Smooth muscle cell (in vitro differentiated cells): Measurements from ENCODE around the gene MATN1. TPM values are rescaled to one million over a fixed set of nuclear protein-coding genes. Genes with fewer than 3 reads are reported as not detected.
"Not testable (repeated sequence)": the region's sequence is repeated elsewhere in the genome, so short reads cannot be mapped to it uniquely, and the experiment has no call there.

Experiments used
- DNase-seq: peaks from one replicate; lab custom pipeline; 2025; ENCODE audit not compliant: unreplicated experiment; lab: John Stamatoyannopoulos, UW
- H2AFZ ChIP-seq: fragments of 200-600 bp; sonication (generic); 2 replicates; pipeline ENCODE4 v1.6.0; 2016; ENCODE audit warnings: antibody characterized with exemption, low read depth, mild to moderate bottlenecking
- H3F3A ChIP-seq: fragments of 200-600 bp; sonication (generic); 2 replicates; pipeline ENCODE4 v1.6.0; 2017; ENCODE audit warnings: antibody characterized with exemption, low read depth
- H3K27ac ChIP-seq: fragments of 200-600 bp; sonication (generic); 2 replicates; pipeline ENCODE4 v1.5.1; 2016; ENCODE audit warnings: low read depth, mild to moderate bottlenecking
- H3K27me3 ChIP-seq: fragments of 200-600 bp; sonication (generic); 2 replicates; pipeline ENCODE4 v1.6.1; 2016; ENCODE audit warnings: low read depth, mild to moderate bottlenecking
- H3K36me3 ChIP-seq: fragments of 200-600 bp; sonication (generic); 2 replicates; pipeline ENCODE4 v1.5.1; 2016; ENCODE audit warnings: low read depth
- H3K4me1 ChIP-seq: fragments of 200-600 bp; sonication (generic); 2 replicates; pipeline ENCODE4 v1.5.1; 2016; ENCODE audit warnings: low read depth
- H3K4me2 ChIP-seq: fragments of 200-600 bp; sonication (generic); 2 replicates; pipeline ENCODE4 v1.6.0; 2016; ENCODE audit warnings: mild to moderate bottlenecking
- H3K4me3 ChIP-seq: fragments of 200-600 bp; sonication (generic); 2 replicates; pipeline ENCODE4 v1.5.1; 2016; ENCODE audit warnings: mild to moderate bottlenecking
- H3K79me2 ChIP-seq: fragments of 200-600 bp; sonication (generic); 2 replicates; pipeline ENCODE4 v1.6.0; 2016; ENCODE audit warnings: low read depth, mild to moderate bottlenecking
- H3K9ac ChIP-seq: fragments of 200-600 bp; sonication (generic); 2 replicates; pipeline ENCODE4 v1.6.0; 2016; ENCODE audit warnings: low read depth
- H3K9me3 ChIP-seq: fragments of 200-600 bp; sonication (generic); replicated peaks from 2 replicates; pipeline ENCODE4 v1.5.1; 2016; ENCODE audit warnings: low read depth
- H4K20me1 ChIP-seq: fragments of 200-600 bp; sonication (generic); 2 replicates; pipeline ENCODE4 v1.6.0; 2016; ENCODE audit warnings: low read depth
- WGBS: methylation state at CpG from one replicate; pipeline ENCODE4 v1.1.7; 2016; ENCODE audit warnings: low lambda C conversion rate; 5-methylcytosine and 5-hydroxymethylcytosine counted together
- polyA plus RNA-seq: library from polyadenylated mRNA; unstranded; fragments of >200 nt; fragmentation: Nextera tagmentation; extraction: Ambion mirVana; gene quantifications from 2 replicates; pipeline ENCODE4 v1.2.1, GENCODE V29; 2016
- total RNA-seq: library from RNA; depleted of rRNA; stranded (reverse); fragments of >200 nt; gene quantifications from 2 replicates; pipeline ENCODE4 v1.2.3, GENCODE V29; 2014
- TF ChIP-seq, protein P1 (sequence below): fragments of 200-600 bp; sonication (generic); IDR thresholded peaks from 2 replicates; pipeline ENCODE4 v1.5.1; 2017; ENCODE audit warnings: borderline replicate concordance, mild to moderate bottlenecking, antibody characterized with exemption; ENCODE audit not compliant: insufficient read depth, poor library complexity, severe bottlenecking

The MATN1 gene
- total and polyA plus RNA-seq, 2 experiments from 2014 or later, result 0.40 to 2.0 TPM

DNA sequence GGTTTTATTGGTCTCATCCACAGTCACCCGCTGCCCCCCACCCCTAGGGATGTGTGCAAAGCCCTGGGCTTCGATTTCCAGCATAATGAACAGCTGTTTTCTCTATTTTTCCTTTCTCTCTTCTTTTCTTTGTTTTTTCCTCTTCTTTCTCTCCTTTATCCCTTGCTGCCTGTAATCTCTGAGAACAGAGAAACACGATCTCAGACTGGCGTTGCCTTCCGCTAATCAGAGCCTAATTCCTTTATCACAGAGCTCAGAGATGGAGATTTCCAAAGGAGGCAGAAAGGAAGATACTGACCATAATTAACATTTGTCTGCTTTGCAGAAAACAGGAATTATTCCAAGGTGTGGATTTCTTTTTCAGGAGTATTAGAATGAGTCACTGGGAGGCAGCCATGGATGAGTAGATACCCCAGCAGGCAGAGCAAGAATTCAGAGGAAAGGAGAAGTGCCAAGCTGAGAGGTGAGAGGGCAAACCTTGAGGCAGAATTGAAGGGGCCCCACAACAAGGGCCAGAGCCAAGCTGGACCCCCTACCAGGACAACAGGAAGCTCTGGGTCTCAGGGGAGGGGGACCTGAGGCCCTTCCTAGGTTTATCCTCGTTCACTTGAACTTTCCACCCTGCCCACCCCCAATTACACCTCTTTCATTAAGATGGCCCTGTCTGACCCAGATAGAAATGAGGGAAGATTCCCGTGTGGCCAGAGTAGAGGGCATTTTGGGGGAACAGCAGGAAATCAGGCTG is 33.3 kb downstream of the MATN1 start:
- Histone ChIP-seq H3K27ac (no peak overlapping the region), H3K36me3 (no peaks in the 10 kb centered on the region), H3K4me3 (no peak overlapping the region), H3K9me3 (no peaks in the 10 kb centered on the region), H3K79me2 (no peaks in the 10 kb centered on the region), H2AFZ (no peak overlapping the region), H4K20me1 (no peaks in the 10 kb centered on the region), H3K4me2 (no peak overlapping the region), H3K4me1 (peaks cover 27% of the 10 kb centered on the region), H3K27me3 (peaks cover 36% of the 10 kb centered on the region), H3F3A (no peaks in the 10 kb centered on the region), H3K9ac (no peak overlapping the region)
- WGBS, result 72% methylated on average over 7 of the region's 7 CpGs
- DNase-seq, result no peak
- TF ChIP-seq, protein P1, sequence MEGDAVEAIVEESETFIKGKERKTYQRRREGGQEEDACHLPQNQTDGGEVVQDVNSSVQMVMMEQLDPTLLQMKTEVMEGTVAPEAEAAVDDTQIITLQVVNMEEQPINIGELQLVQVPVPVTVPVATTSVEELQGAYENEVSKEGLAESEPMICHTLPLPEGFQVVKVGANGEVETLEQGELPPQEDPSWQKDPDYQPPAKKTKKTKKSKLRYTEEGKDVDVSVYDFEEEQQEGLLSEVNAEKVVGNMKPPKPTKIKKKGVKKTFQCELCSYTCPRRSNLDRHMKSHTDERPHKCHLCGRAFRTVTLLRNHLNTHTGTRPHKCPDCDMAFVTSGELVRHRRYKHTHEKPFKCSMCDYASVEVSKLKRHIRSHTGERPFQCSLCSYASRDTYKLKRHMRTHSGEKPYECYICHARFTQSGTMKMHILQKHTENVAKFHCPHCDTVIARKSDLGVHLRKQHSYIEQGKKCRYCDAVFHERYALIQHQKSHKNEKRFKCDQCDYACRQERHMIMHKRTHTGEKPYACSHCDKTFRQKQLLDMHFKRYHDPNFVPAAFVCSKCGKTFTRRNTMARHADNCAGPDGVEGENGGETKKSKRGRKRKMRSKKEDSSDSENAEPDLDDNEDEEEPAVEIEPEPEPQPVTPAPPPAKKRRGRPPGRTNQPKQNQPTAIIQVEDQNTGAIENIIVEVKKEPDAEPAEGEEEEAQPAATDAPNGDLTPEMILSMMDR, result no peak

DNA sequence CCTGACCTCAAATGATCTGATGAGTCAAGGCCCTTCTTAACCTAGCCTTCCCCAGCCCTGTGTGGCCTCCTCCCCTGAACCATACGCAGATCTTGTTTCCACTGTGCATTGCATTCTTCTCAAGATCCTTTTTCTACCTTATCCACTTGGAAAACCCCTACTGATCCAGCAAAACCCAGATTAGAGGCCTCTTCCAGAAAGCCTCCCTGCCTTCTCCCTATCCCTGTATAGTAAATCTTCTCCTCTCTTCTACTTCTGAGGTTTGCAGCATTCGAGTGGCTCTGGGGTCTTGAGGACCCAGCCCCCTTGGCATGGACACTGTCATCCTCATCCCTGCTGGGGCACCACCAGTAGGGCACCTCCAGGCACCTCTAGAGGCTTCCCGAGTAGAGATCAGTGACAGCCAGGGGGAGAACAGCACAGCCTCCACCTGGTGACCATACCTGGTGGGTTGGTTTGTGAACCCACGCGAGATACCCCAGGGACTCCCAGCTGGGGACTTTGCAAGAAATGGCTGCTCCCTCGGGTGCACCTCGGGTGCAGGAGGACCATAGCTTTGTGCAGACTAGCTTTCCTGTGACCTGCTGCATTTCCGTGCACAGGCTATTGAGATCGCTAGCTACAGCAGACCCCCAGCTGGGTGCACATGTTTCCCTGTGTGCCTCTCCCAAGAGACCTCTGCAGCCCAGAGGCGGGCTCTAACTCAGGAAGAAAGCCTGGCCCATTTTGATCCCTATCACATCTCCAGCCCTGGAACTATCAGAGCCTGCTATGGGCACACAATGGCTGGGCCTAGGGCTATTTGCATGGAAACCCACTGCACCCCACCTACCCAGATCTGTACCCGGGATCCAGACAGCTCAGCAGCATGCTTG is 34.2 kb downstream of the MATN1 start:
- Histone ChIP-seq H3K79me2 (no peaks in the 10 kb centered on the region), H3K4me3 (no peak overlapping the region)

GRCh38 chr1:30688516-30688915 is 34.9 kb downstream of the MATN1 start:
- Histone ChIP-seq H3K27me3 (peaks cover 51% of the 10 kb centered on the region), H3K4me1 (peaks cover 27% of the 10 kb centered on the region)
- not testable (repeated sequence) for H4K20me1 ChIP-seq, H2AFZ ChIP-seq, H3K9me3 ChIP-seq, H3F3A ChIP-seq, H3K9ac ChIP-seq, DNase-seq, H3K4me2 ChIP-seq, H3K36me3 ChIP-seq, H3K27ac ChIP-seq, H3K4me3 ChIP-seq, H3K79me2 ChIP-seq
- 87% methylated on average over 9 of the region's 9 CpGs for WGBS

More for the DNA sequence above, 34.2 kb downstream of the MATN1 start:
- 85% methylated on average over 11 of the region's 11 CpGs for WGBS
- H4K20me1 ChIP-seq, result no peaks in the 10 kb centered on the region
- peaks cover 45% of the 10 kb centered on the region for H3K27me3 ChIP-seq
- no peaks in the 10 kb centered on the region for H3K9me3 ChIP-seq
- no peaks in the 10 kb centered on the region for H3K36me3 ChIP-seq
- TF ChIP-seq, protein P1, result no peak
- no peak overlapping the region for H3K27ac ChIP-seq
- peaks cover 27% of the 10 kb centered on the region for H3K4me1 ChIP-seq
- H3F3A ChIP-seq, result no peaks in the 10 kb centered on the region
- DNase-seq, result no peak
- H2AFZ ChIP-seq, result no peak overlapping the region
- H3K9ac ChIP-seq, result no peak overlapping the region
- no peak overlapping the region for H3K4me2 ChIP-seq

DNA sequence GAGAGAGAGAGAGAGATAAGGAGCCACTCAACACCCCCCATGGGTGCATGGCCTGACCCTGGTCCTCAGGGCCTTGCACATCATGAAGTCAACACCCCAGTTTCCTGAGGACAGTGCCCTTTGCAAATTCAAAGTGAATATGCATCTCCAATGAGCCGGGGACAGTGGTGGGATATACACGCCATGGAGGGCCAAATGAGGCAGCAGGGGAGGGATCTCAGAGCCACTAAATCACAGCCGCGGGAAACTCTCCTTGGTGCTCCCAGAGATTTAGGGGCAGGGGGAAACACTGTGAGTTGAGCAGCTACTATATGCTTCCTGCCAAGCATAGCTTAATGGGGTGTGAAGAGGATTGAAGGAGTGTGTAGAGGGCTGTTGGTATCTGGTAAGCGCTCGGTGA is 35.5 kb downstream of the MATN1 start:
- no peak for DNase-seq
- 96% methylated on average over 6 of the region's 6 CpGs for WGBS

More for the DNA sequence above, 35.5 kb downstream of the MATN1 start:
- Histone ChIP-seq H4K20me1 (no peaks in the 10 kb centered on the region), H3K36me3 (no peaks in the 10 kb centered on the region), H3K27me3 (peaks cover 58% of the 10 kb centered on the region), H3K79me2 (no peaks in the 10 kb centered on the region), H3K4me3 (no peak overlapping the region), H3F3A (no peaks in the 10 kb centered on the region), H3K4me2 (no peak overlapping the region), H2AFZ (no peak overlapping the region), H3K4me1 (peaks cover 27% of the 10 kb centered on the region), H3K27ac (no peak overlapping the region), H3K9ac (no peak overlapping the region), H3K9me3 (no peaks in the 10 kb centered on the region)
- TF ChIP-seq, protein P1, result no peak
